ENCODE results near the gene GUCA2B.

GUCA2B gene

GRCh38 chr1:42143896-42144710, 9.1 kb upstream of the GUCA2B start:
- no peak for DNase-seq

- no peak for DNase-seq
Measured at GRCh38 chr1:42144711-42145388, 8.4 kb upstream of the GUCA2B start.

GRCh38 chr1:42145389-42145716, 7.9 kb upstream of the GUCA2B start:
- no peak for DNase-seq

GRCh38 chr1:42145764-42146625, 7.2 kb upstream of the GUCA2B start:
- no peak for DNase-seq

- peak; percentile 53 for DNase-seq
Measured at GRCh38 chr1:42146626-42147320, 6.4 kb upstream of the GUCA2B start.

DNA sequence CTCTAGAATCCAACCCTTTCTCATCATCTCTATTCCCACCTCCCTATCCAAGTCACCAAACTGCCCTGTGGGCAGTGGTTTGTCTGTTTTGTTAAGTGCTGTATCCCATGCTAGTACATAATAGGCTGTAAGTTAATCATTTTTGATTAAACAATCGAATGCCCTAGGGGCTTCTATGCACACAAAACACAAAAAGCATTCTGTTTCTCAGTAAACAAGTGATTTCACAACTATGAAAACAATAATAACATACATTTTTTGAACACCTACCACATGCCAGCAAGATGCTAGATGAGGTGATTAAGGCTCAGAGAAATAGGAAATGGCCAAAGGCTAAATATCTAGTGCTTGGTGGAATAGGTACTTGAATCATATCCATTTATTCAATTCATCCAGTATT, 5.0 kb upstream of the GUCA2B start:
- DNase-seq = no peak

DNA sequence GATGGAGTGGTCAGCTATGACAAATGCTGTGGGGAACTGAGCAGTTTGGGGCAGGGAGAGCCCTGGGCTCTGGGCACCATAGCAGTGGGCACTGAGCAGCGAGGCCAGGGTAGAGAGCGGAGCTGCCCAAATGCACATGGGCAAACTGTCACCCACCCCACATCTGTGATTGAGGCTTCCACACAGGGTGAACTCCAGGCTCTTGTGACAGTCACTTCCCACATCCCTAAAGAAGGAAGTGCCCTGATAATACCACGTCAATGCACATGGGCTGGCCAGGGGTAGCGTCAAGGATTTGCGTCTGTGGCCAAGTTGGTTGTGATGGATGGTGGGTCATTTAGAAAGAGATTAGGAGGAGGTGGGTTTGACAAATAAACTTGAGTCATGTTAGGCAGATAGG, 2.6 kb upstream of the GUCA2B start:
- DNase-seq = no peak

DNA sequence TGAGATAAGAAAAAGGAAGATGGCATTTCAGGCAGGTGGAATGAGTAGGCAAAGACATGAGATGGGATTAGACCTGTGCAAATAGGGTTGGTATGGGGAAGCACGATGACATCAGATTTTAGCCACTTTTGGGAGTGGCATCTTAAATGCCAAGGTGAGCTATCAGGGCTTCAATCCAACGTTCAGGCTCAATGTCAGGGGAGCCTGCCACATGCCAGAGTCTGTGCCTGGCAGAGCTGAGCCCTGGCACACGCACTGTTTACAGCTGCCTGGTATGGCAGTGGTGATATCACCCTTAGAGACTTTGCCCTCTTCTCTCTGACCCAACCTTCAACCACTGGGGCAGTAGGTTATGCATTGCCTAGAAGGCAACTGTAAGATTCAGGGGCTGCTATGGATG, 1.1 kb upstream of the GUCA2B start:
- DNase-seq = no peak

DNA sequence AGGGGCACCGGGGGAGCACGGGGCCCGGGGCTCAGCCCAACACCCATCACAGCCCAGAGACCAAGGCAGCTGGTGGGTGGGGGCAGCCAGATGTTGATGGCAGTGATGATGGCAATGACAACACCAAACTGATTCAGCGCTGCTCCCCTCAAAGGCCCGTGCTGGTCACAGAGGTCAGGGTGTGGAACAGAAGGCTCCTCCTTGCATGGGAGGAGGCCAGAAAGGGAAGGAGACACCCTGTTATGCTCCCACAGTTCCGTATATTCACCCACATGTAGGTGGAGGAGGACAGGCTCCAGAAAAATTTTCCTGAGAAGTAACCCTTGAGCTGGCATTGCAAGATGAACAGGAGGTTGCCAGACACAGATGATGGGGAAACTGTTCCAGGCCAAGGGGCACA, 414 bp downstream of the GUCA2B start:
- DNase-seq = no peak

DNA sequence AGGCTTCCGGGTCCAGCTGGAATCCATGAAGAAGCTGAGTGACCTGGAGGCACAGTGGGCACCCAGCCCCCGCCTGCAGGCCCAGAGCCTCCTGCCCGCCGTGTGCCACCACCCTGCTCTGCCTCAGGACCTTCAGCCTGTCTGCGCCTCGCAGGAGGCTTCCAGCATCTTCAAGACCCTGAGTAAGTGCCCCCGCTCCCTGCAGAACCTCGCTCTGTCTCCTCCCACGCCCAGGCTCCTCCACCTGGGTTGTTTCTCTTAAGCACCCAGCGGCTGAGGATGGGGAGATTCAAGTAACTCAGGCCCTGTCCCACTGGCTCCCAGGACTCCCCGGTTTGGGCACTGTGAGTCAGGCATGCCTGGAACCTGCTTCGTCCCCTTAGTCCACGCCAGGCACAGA, 1.5 kb downstream of the GUCA2B start:
- no peak for DNase-seq

- no peak for DNase-seq
Measured at GRCh38 chr1:42155362-42155761, 2.2 kb downstream of the GUCA2B start.

DNA sequence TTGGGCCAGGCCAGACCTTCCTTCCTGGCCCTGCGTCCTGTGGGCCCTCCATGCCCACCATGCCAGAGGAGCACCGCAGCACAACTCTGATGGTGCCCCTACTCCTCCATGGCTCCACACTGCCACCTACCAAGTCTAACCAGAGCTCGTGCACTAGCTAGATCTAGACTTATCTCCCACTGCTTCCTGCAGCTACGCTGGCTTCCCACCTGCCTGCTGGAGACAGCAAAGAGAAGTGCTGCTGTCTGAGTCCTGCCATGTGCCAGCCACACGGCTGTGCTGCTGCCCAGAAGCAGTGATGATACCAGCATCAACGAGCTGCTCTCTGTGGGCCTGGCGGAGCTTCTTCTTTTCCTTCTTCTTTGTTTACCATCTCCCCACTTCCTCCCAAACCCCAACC, 4.5 kb downstream of the GUCA2B start:
- no peak for DNase-seq

GRCh38 chr1:42158189-42158588, 5.0 kb downstream of the GUCA2B start:
- DNase-seq = peak; percentile 42

DNA sequence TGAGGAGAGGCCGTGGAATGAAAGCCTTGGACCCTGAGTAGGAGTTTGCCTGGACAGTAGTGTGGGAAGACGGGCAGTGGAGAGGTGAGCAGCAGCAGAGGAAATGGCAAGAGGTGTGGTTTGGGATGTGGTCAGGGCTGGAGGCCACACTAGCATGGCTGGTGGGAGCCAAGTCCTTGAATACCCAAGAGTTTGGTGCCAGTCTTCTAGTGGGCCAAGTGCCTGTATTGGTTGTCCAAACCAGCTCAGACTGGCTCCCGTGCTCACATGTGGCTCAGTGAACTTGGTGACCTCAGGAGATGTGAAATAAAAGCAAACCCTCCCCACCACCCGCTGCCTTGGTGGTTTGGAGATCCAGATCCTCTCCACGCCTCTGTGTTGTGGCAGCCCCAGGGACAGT, 9.0 kb downstream of the GUCA2B start:
- DNase-seq = no peak

GRCh38 chr1:42163114-42163513, 9.9 kb downstream of the GUCA2B start:
- DNase-seq = no peak

- DNase-seq = no peak
Measured at GRCh38 chr1:42163536-42164503, 10.6 kb downstream of the GUCA2B start.

- DNase-seq = no peak
Measured at GRCh38 chr1:42164551-42165420, 11.6 kb downstream of the GUCA2B start, which contains the start of gene GUCA2A. Gene GUCA2A (minus strand): TSS chr1:42164745. CDS start chr1:42164712, 33 bp downstream.

DNA sequence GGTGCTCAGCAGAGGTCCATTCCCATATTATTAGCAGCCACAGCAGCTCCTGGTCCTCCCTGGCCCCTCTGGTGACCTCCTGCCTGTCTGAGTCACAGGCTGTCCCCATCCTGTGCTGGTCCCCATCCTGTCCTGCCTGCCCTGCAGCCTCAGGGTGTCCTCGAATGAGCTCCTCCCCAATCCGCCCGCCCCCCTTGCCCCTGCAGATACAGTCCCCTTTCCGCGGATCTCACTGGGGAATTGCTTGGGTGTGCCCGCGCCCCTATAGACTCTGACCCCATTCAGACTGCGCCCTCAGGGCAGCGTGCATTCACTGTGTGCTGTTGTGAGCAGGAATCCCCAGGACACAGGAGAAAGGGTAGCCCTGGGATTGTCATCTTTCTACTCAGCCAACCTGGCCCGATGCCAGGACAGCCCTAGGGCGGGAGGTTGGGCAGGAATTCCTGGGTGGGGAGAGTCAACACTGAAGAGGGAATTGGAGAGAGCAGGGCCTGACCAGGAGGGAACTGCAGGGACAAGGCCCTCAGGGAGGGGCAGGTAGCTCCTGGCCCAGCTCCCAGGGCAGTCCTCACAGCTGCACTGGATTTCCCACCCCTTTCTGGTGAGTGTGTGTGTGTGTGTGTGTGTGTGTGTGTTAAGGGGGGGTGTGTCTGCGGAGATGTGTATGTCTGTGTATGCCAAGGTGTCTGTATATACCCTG, 12.5 kb downstream of the GUCA2B start:
- peak; percentile 69 for DNase-seq

GRCh38 chr1:42167611-42168390, 14.6 kb downstream of the GUCA2B start:
- no peak for DNase-seq

Data from fibroblast of skin of right biceps (primary cell).